T-cell (primary cell): Measurements from ENCODE around the gene NCOA5. TPM values are rescaled to one million over a fixed set of nuclear protein-coding genes. Genes with fewer than 3 reads are reported as not detected.

ENCODE experiments used
- ATAC-seq, 4 experiments: fragments of 200-7000 bp in 3 of 4; fragments of 150-1000 bp in 1 of 4; cut with Tn5 transposase; replicated peaks in 1 of 4; 1 replicate in 3 of 4; 2 replicates in 1 of 4; pipeline ENCODE4 v1.10.0; 2021; ENCODE audit warnings: moderate library complexity in 3 of 4, mild to moderate bottlenecking in 2 of 4, moderate number of reproducible peaks in 1 of 4
- CTCF ChIA-PET, 2 donors: fragments of 300-600 bp; sonication (Branson Sonifier 250); formaldehyde crosslinking; loops; one replicate each; lab custom pipeline; 2022; ENCODE audit warnings: antibody characterized with exemption in 2 of 2; lab: Charles Lee
- POLR2A ChIA-PET, 2 donors: fragments of 300-600 bp; sonication (Branson Sonifier 250); formaldehyde crosslinking; loops; one replicate each; lab custom pipeline; 2022; ENCODE audit warnings: antibody characterized with exemption in 2 of 2; lab: Charles Lee
- DNase-seq, 35 experiments: peaks; one replicate each; pipeline versions ENCODE4 v3.0.0 to v3.0.0-alpha.2; 2013 to 2023
- H3K27ac ChIP-seq: one replicate; pipeline ENCODE4 v1.5.1; 2013; ENCODE audit warnings: low read length
- H3K27me3 ChIP-seq, 2 experiments: replicated peaks in 1 of 2; 1 replicate in 1 of 2; 2 replicates in 1 of 2; pipeline versions ENCODE4 v1.6.1 to v1.7.0; 2013; ENCODE audit warnings: low read length in 1 of 2, mixed read lengths in 1 of 2; ENCODE audit not compliant: control insufficient read depth in 2 of 2, insufficient read depth in 2 of 2; ENCODE audit errors: extremely low read depth in 1 of 2
- H3K36me3 ChIP-seq, 2 donors: 1 replicate in 1 of 2; 2 replicates in 1 of 2; pipeline versions ENCODE4 v1.6.1 to v1.7.0; 2013; ENCODE audit warnings: low read length in 1 of 2; ENCODE audit not compliant: control insufficient read depth in 2 of 2, insufficient read depth in 1 of 2; ENCODE audit errors: extremely low read depth in 1 of 2
- H3K4me1 ChIP-seq, 2 experiments: 1 replicate in 1 of 2; 2 replicates in 1 of 2; pipeline versions ENCODE4 v1.6.1 to v1.7.0; 2013; ENCODE audit warnings: low read length in 2 of 2, mixed read lengths in 1 of 2; ENCODE audit not compliant: insufficient read depth in 2 of 2, control insufficient read depth in 1 of 2; ENCODE audit errors: extremely low read depth in 1 of 2
- H3K4me3 ChIP-seq, 2 donors: 1 replicate in 1 of 2; 2 replicates in 1 of 2; pipeline versions ENCODE4 v1.5.1 to v1.7.0; 2013; ENCODE audit warnings: mild to moderate bottlenecking in 2 of 2, low read length in 1 of 2, moderate library complexity in 1 of 2; ENCODE audit not compliant: control insufficient read depth in 1 of 2; ENCODE audit errors: extremely low read depth in 1 of 2
- H3K9me3 ChIP-seq: 2 replicates; pipeline ENCODE4 v1.7.0; 2013
- H3K27ac Mint-ChIP-seq, 2 donors: one replicate each; pipeline ENCODE4 v1.8.0; 2020 to 2021; ENCODE audit warnings: mild to moderate bottlenecking in 2 of 2, mixed read lengths in 2 of 2
- H3K27me3 Mint-ChIP-seq, 2 donors: one replicate each; pipeline ENCODE4 v1.8.0; 2021 to 2022; ENCODE audit warnings: mixed read lengths in 2 of 2
- H3K36me3 Mint-ChIP-seq: one replicate; pipeline ENCODE4 v1.8.0; 2021; ENCODE audit warnings: mixed read lengths
- H3K4me1 Mint-ChIP-seq, 3 donors: one replicate each; pipeline ENCODE4 v1.8.0; 2020 to 2022; ENCODE audit warnings: mixed read lengths in 3 of 3, mild to moderate bottlenecking in 1 of 3
- H3K4me3 Mint-ChIP-seq, 3 donors: one replicate each; pipeline ENCODE4 v1.8.0; 2020 to 2022; ENCODE audit warnings: mild to moderate bottlenecking in 3 of 3, mixed read lengths in 3 of 3, moderate library complexity in 3 of 3
- H3K9me3 Mint-ChIP-seq, 3 donors: one replicate each; pipeline ENCODE4 v1.8.0; 2020 to 2022; ENCODE audit warnings: mixed read lengths in 3 of 3
- WGBS: methylation state at CpG from one replicate; pipeline ENCODE4 v1.1.5; 2013; ENCODE audit warnings: missing lambda C conversion rate; ENCODE audit not compliant: insufficient coverage; 5-methylcytosine and 5-hydroxymethylcytosine counted together
- total RNA-seq, 35 experiments: library from RNA in 6 of 35; stranded (reverse) in 6 of 35; fragments of 120-200 nt in 1 of 35; gene quantifications; one replicate each; pipeline versions ENCODE4 v1.2.1 to v1.2.4 and lab custom pipeline; 2013 to 2026

Gene NCOA5
- total RNA-seq, 5 donors from 2014 or later (not counting 1 experiment from before 2014, with no cell fraction given), result 21.0 to 43.1 (median 39.7) TPM

- DNase-seq (no peak), ATAC-seq (no peak)
- Mint-ChIP-seq H3K27me3 (peaks cover 36 to 37% of the 10 kb centered on the region in 2 donors), H3K9me3 (no peaks in the 10 kb centered on the region), H3K4me3 (no peak overlapping the region), H3K36me3 (no peaks in the 10 kb centered on the region), H3K27ac (no peak overlapping the region), H3K4me1 (peaks cover 24 to 37% (median 25%) of the 10 kb centered on the region in 3 donors)
- ChIA-PET POLR2A (interaction anchor here in 1 of 2 donors (0.6 kb wide), 1 partner anchor 107 kb away, joined by 6 read pairs; no protein-coding TSS in a partner anchor), CTCF (interaction anchor here in 1 of 2 donors (1.4 kb wide), 1 partner anchor 70 kb away, joined by 3 read pairs; no protein-coding TSS in a partner anchor)
- Histone ChIP-seq H3K36me3 (no peaks in the 10 kb centered on the region), H3K27me3 (peaks cover 0 to 45% of the 10 kb centered on the region in 2 experiments), H3K4me1 (peaks cover 0 to 36% of the 10 kb centered on the region in 2 experiments), H3K9me3 (no peaks in the 10 kb centered on the region), H3K4me3 (no peak overlapping the region), H3K27ac (no peak overlapping the region)
- 84% methylated on average over 2 of the region's 4 CpGs for WGBS
Measured at GRCh38 chr20:46018112-46018511, 71.7 kb downstream of the NCOA5 start.

DNA sequence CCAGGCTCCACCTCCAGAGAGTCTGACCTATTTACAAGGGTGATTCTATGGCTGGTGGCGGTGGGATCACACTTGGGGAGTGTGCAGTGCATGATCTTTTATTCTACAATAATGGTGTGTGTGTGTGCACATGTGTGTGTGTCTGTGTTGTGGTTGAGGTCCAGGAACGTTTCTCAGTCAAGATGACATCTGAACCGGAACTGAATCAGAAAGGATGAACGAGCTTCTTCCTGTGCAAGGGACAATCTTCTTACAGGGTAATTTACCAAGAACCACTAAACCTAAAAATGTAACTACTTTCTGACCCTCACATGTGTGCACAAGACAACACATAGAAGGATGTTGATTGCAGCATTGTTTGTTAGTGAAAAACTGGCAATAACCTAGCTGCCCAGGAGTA is 72.5 kb downstream of the NCOA5 start:
- peaks cover 38 to 43% of the 10 kb centered on the region in 2 donors for H3K27me3 Mint-ChIP-seq
- H3K27ac Mint-ChIP-seq, result no peak overlapping the region
- no peaks in the 10 kb centered on the region for H3K36me3 Mint-ChIP-seq
- DNase-seq, result no peak
- no peaks in the 10 kb centered on the region for H3K9me3 Mint-ChIP-seq
- peaks cover 28 to 37% (median 28%) of the 10 kb centered on the region in 3 donors for H3K4me1 Mint-ChIP-seq
- CTCF ChIA-PET, result interaction anchor here in 1 of 2 donors (1.1 to 1.4 kb wide), 2 partner anchors 51 to 71 kb away, joined by 3 read pairs; no protein-coding TSS in a partner anchor
- Histone ChIP-seq H3K27me3 (peaks cover 0 to 46% of the 10 kb centered on the region in 2 experiments), H3K4me1 (peaks cover 0 to 33% of the 10 kb centered on the region in 2 experiments), H3K4me3 (no peak overlapping the region), H3K27ac (no peak overlapping the region), H3K36me3 (no peaks in the 10 kb centered on the region), H3K9me3 (no peaks in the 10 kb centered on the region)
- no CpG with 5 or more reads among the region's 4 CpGs for WGBS
- ATAC-seq, result no peak
- POLR2A ChIA-PET, result interaction anchor here in 1 of 2 donors (0.6 kb wide), 1 partner anchor 108 kb away, joined by 6 read pairs; no protein-coding TSS in a partner anchor
- H3K4me3 Mint-ChIP-seq, result no peak overlapping the region

- Mint-ChIP-seq H3K4me1 (peaks cover 37 to 49% (median 37%) of the 10 kb centered on the region in 3 donors), H3K27me3 (peaks cover 52 to 57% of the 10 kb centered on the region in 2 donors), H3K27ac (peak overlapping the region in 1 of 2 donors; percentile 7), H3K9me3 (no peaks in the 10 kb centered on the region), H3K36me3 (no peaks in the 10 kb centered on the region), H3K4me3 (peak overlapping the region in 2 of 3 donors; percentile 7 to 53)
- WGBS, result 83% methylated on average over 4 of the region's 7 CpGs
- DNase-seq, result no peak
- Histone ChIP-seq H3K27me3 (peaks cover under 1 to 54% of the 10 kb centered on the region in 2 experiments), H3K4me3 (no peak overlapping the region), H3K27ac (no peak overlapping the region), H3K9me3 (no peaks in the 10 kb centered on the region), H3K36me3 (no peaks in the 10 kb centered on the region), H3K4me1 (peaks cover 3 to 47% of the 10 kb centered on the region in 2 experiments)
- POLR2A ChIA-PET, result interaction anchor here in 1 of 2 donors (0.5 to 0.7 kb wide), 4 partner anchors 54 to 653 kb away, joined by 3 to 9 read pairs (median 4); no protein-coding TSS in a partner anchor
- no peak for ATAC-seq
- CTCF ChIA-PET, result interaction anchor here (0.6 to 3.4 kb wide), 12 partner anchors 8 to 675 kb away, joined by 3 to 37 read pairs (median 5); partner anchors contain the start of genes ACOT8 (in 1 of the 2) and ZSWIM3 (in 1 of the 2)
Measured at GRCh38 chr20:46014517-46015396, 75.0 kb downstream of the NCOA5 start.

GRCh38 chr20:46013829-46014516 is 75.8 kb downstream of the NCOA5 start:
- no peaks in the 10 kb centered on the region for H3K9me3 ChIP-seq
- H3K27me3 ChIP-seq, result peaks cover 3 to 59% of the 10 kb centered on the region in 2 experiments
- ChIA-PET CTCF (interaction anchor here (0.6 to 3.4 kb wide), 17 partner anchors 9 to 676 kb away, joined by 3 to 37 read pairs (median 4); no protein-coding TSS in a partner anchor), POLR2A (interaction anchor here (0.5 to 0.6 kb wide), 2 partner anchors 27 to 53 kb away, joined by 3 to 9 read pairs; no protein-coding TSS in a partner anchor)
- Mint-ChIP-seq H3K27me3 (peaks cover 60 to 65% of the 10 kb centered on the region in 2 donors), H3K9me3 (no peaks in the 10 kb centered on the region), H3K36me3 (no peaks in the 10 kb centered on the region), H3K27ac (peak overlapping the region in 1 of 2 donors; percentile 7), H3K4me3 (peak overlapping the region in 2 of 3 donors; percentile 7 to 53), H3K4me1 (peaks cover 42 to 57% (median 45%) of the 10 kb centered on the region in 3 donors)
- peak; percentile 60 to 89 (median 85) for ATAC-seq
- 2% methylated on average over 46 of the region's 67 CpGs for WGBS
- peak; percentile 26 to 86 (median 60) for DNase-seq
- no peak overlapping the region for H3K27ac ChIP-seq
- H3K36me3 ChIP-seq, result no peaks in the 10 kb centered on the region
- peaks cover 6 to 53% of the 10 kb centered on the region in 2 experiments for H3K4me1 ChIP-seq
- peak overlapping the region; percentile 29 to 35 for H3K4me3 ChIP-seq

DNA sequence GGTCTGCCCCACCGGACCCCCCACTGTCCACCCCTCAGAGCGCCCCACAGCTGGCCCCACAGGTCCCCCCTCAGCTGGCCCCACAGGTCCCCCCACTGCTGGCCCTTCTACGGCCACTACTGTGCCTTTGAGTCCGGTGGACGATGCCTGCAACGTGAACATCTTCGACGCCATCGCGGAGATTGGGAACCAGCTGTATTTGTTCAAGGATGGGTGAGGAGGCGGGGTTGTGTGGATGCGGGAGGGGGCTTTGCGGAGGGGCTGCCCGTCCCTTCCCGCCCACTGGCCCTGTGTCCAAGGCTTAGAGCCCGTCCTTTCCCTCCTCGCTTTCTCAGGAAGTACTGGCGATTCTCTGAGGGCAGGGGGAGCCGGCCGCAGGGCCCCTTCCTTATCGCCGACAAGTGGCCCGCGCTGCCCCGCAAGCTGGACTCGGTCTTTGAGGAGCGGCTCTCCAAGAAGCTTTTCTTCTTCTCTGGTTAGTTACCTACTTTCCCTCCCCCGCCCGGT is 76.4 kb downstream of the NCOA5 start:
- Histone ChIP-seq H3K27ac (no peak overlapping the region), H3K9me3 (no peaks in the 10 kb centered on the region), H3K4me1 (peaks cover 8 to 59% of the 10 kb centered on the region in 2 experiments), H3K27me3 (peaks cover 3 to 64% of the 10 kb centered on the region in 2 experiments), H3K36me3 (no peaks in the 10 kb centered on the region), H3K4me3 (peak overlapping the region; percentile 29 to 35)
- Mint-ChIP-seq H3K9me3 (no peaks in the 10 kb centered on the region), H3K27ac (no peak overlapping the region), H3K27me3 (peaks cover 63% of the 10 kb centered on the region in 2 donors), H3K4me3 (peak overlapping the region in 1 of 3 donors; percentile 63), H3K4me1 (peaks cover 48 to 63% (median 49%) of the 10 kb centered on the region in 3 donors), H3K36me3 (no peaks in the 10 kb centered on the region)
- ATAC-seq, result no peak
- ChIA-PET CTCF (interaction anchor here (0.6 to 3.4 kb wide), 11 partner anchors 11 to 214 kb away, joined by 3 to 37 read pairs (median 6); no protein-coding TSS in a partner anchor), POLR2A (interaction anchor here in 1 of 2 donors (0.6 kb wide), 1 partner anchor 26 kb away, joined by 3 read pairs; no protein-coding TSS in a partner anchor)
- no peak for DNase-seq
- 23% methylated on average over 16 of the region's 29 CpGs for WGBS
